ENCODE measurements around the gene CCDC144A. TPM values are rescaled to one million over a fixed set of nuclear protein-coding genes. Genes with fewer than 3 reads are reported as not detected.
A peak's percentile ranks its signal among the peaks of the same experiment; 100 is the strongest.
"Not testable (repeated sequence)": the region's sequence is repeated elsewhere in the genome, so short reads cannot be mapped to it uniquely, and the experiment has no call there.

CCDC144A gene
- not detected for polyA plus RNA-seq (2012; ENCODE audit: insufficient read depth, insufficient read length, low read depth)

GRCh38 chr17:16689731-16690281, at the start of gene CCDC144A:
Gene CCDC144A, plus strand, starts transcription at chr17:16690241. Its CDS starts 160 bp downstream, at chr17:16690401.
- not testable (repeated sequence) for H3K36me3 ChIP-seq; H3K9me3 ChIP-seq; DNase-seq; H3K4me1 ChIP-seq; H3K4me3 ChIP-seq (ENCODE audit: low read depth, low read length); H3K27me3 ChIP-seq
- peak; percentile 45 for TF ChIP-seq CTCF (IDR thresholded peaks at IDR 0.05; ENCODE audit: low read depth, low read length)

- no peak for DNase-seq
- no peaks in the 10 kb centered on the region for H3K27me3 ChIP-seq
Observed at GRCh38 chr17:16649585-16649984, 40.5 kb upstream of the CCDC144A start.

GRCh38 chr17:16652252-16652651, 37.8 kb upstream of the CCDC144A start:
- Histone ChIP-seq H3K4me3 (ENCODE audit: low read depth, low read length) (no peak overlapping the region), H3K4me1 (no peaks in the 10 kb centered on the region), H3K27me3 (no peaks in the 10 kb centered on the region), H3K9me3 (no peaks in the 10 kb centered on the region), H3K36me3 (no peaks in the 10 kb centered on the region)
- no peak for TF ChIP-seq CTCF (IDR thresholded peaks at IDR 0.05; ENCODE audit: low read depth, low read length)
- no peak for DNase-seq

More at GRCh38 chr17:16649585-16649984, 40.5 kb upstream of the CCDC144A start:
- H3K9me3 ChIP-seq, result no peaks in the 10 kb centered on the region
- H3K4me3 ChIP-seq (ENCODE audit: low read depth, low read length), result no peak overlapping the region
- H3K36me3 ChIP-seq, result no peaks in the 10 kb centered on the region
- TF ChIP-seq CTCF (IDR thresholded peaks at IDR 0.05; ENCODE audit: low read depth, low read length), result no peak
- no peaks in the 10 kb centered on the region for H3K4me1 ChIP-seq

GRCh38 chr17:16652847-16653366, 37.1 kb upstream of the CCDC144A start:
- TF ChIP-seq CTCF (IDR thresholded peaks at IDR 0.05; ENCODE audit: low read depth, low read length), result no peak
- Histone ChIP-seq H3K9me3 (no peaks in the 10 kb centered on the region), H3K27me3 (no peaks in the 10 kb centered on the region), H3K36me3 (no peaks in the 10 kb centered on the region), H3K4me3 (ENCODE audit: low read depth, low read length) (peak overlapping the region; percentile 64), H3K4me1 (no peaks in the 10 kb centered on the region)
- no peak for DNase-seq

GRCh38 chr17:16653367-16654041, 36.5 kb upstream of the CCDC144A start, which contains the start of gene ZNF624:
Gene ZNF624, minus strand, starts transcription at chr17:16653850.
- Histone ChIP-seq H3K4me1 (no peaks in the 10 kb centered on the region), H3K27me3 (no peaks in the 10 kb centered on the region), H3K4me3 (ENCODE audit: low read depth, low read length) (peak within 1 kb of the TSS; percentile 64), H3K36me3 (no peaks in the 10 kb centered on the region), H3K9me3 (no peaks in the 10 kb centered on the region)
- DNase-seq, result peak; percentile 87
- TF ChIP-seq CTCF (IDR thresholded peaks at IDR 0.05; ENCODE audit: low read depth, low read length), result no peak

- no peak for DNase-seq
- Histone ChIP-seq H3K4me1 (no peaks in the 10 kb centered on the region), H3K27me3 (no peaks in the 10 kb centered on the region), H3K9me3 (no peaks in the 10 kb centered on the region), H3K4me3 (ENCODE audit: low read depth, low read length) (no peak overlapping the region), H3K36me3 (no peaks in the 10 kb centered on the region)
- no peak for TF ChIP-seq CTCF (IDR thresholded peaks at IDR 0.05; ENCODE audit: low read depth, low read length)
Observed at GRCh38 chr17:16661217-16661616, 28.8 kb upstream of the CCDC144A start.

Data from BE2C (cell line).